NCI-H146 (cell line): ENCODE measurements around the gene ZNF697.
"Not testable (repeated sequence)": the region's sequence is repeated elsewhere in the genome, so short reads cannot be mapped to it uniquely, and the experiment has no call there.

Source experiments
- DNase-seq: peaks from one replicate; lab custom pipeline; 2025; lab: John Stamatoyannopoulos, UW

ZNF697 gene

DNA sequence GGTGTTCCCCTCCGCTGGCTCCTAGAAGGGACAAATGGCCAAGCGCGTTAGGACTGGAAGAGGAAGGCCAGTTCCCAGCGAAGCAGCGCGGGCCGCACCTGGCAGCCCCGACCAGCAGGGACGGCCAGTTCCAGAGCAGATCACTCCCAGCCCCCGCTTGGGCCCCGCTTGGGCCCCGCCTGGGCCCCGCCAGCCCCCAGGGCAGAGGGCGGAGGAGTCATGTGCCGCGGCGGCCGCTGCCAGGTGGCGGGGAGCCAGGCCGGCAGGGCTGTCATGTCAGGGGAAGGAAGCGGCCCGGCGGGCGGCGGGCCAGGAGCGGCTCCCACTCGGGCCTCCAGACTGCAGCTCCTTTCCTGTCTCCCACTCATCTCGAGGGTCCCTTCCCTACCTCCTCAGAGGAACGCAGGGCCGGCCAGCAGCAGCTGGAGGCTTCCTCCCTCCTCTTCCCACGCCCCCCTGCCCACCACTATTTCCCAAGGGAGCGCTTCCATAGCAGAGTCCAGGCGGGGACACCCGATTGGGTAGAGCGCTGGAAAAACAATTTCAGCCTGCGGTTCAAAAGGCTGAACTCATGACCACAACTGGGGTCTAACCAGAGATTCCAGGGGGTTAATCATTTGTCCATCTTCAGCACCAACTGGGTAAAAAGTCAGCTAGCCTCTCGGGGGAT is 16.5 kb downstream of the ZNF697 start:
- DNase-seq, result peak; percentile 68

DNA sequence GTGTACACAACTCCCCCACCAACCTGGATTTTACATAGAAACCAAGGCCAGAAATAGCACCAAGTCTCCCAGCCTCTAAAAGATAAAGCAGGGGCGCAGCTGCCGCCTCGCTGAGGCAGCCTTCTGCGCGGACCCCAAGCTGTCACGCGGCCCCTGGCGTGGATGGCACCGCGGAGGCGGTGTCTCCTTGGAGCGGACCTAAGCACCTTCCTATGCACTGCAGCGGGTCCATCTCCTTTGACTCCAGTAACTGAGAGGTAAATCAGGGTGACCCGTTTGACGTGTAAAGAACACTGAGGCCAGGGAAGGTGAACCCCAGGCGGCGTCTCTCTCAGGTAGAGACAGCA is 17.0 kb downstream of the ZNF697 start:
- DNase-seq, result no peak

DNA sequence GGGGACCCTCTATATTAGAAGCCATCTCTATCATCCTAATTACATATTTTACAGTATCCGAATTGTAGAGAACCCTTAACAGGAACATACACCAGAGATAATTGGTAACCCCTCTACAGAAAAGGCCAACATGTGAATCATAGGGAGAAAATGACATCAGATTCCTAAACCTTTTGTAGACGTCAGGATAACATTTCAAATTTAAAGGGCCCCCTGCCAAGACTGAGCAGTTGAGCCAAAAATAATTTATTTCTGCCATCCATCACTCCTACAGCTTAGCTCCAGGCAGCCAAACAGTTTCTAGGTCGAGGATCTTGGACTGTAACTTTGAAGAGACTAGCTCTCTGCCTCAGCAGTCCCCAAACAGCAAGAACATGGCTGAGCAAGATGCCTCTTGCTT is 21.2 kb downstream of the ZNF697 start:
- no peak for DNase-seq

DNA sequence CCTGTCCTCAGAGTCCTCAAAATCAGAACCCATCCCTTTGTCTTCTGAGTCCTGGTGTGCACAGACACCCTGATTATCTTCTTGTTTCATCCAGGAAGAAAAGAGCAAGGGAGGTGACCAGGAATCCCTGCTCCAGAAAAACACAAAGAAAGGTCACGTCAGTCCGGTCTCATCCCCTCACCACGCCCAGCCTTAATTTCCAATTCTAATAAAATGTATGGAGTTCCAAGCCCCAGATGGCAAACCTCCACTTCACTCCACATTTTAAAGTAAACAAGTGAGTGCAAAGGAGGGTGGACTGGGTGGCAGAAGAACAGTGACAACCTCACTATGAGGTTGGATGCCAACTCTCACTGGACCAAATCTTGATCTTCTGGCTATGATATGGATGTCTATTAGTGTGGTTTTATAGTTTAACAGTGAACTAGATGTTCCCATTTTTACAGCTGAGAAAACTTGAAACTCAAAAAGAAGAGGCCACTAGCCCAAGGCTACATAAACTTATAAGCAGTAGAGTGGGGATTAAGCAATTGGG is 22.0 kb downstream of the ZNF697 start:
- DNase-seq, result no peak

DNA sequence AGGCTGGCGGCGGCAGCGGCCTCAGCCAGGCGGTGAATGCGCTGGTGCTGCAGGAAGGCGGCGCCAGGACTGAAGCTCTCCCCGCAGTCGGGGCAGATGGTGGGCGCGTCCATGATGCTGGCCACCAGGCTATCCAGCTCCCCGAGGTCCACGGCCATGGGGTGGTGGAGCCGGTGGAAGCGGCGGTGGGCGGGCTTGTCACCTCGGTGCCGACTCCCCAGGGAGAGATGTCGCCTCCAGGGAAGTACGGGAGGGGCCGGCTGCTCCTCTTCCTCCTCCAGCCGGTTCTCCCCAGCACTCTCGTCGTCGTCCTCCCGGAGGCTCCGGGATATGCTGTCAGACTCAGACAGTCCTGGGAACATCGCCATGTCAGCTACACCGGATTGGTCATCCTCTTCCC is 24.4 kb downstream of the ZNF697 start:
- no peak for DNase-seq

DNA sequence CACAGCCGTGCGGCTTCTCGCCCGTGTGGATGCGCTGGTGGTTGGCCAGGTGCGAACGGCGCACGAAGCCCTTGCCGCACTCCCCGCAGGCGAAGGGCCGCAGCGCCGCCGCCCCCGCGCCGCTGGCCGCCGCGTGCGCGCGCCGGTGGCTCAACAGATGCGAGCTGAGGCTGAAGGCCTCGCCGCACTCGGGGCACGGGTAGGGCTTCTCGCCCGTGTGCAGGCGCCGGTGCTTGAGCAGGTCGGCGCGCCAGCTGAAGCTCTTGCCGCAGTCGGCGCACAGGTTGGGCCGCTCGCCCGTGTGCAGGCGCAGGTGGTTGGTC is 24.9 kb downstream of the ZNF697 start:
- no peak for DNase-seq

DNA sequence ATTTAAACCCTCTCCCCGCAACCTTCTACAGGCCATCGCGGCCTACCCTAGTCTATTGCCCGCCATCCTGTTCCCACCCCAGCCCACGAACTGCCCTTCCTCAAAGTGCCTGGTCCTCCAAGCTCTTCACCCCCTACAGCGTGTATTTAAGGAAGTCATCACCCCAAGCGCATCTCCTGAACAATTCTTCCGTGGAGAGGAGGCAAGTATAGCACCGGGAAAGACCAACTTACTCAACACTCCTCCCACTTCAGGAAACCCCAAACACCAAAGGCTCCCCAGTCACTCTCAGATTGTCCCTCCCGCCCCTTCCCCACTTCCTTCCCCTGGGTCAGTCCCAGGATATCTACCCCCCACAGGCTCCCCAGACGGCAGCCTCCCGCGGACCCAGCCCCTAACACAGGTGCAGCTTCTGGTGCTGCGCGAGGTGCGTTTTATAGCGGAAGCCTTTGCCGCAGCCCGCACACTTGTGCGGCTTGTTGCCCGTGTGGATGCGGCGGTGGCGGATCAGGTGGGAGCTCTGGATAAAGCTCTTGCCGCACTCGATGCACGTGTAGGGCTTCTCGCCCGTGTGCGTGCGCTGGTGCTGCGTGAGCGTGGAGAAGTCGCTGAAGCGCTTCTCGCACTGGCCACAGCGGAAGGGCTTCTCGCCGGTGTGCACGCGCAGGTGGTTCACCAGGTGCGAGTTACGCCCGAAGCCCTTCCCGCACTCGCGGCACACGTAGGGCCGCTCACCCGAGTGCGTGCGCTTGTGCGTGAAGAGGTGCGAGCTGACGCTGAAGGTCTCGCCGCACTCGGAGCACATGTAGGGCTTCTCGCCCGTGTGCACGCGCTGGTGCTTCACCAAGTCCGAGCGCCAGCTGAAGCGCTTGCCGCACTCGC is 25.5 kb downstream of the ZNF697 start:
- DNase-seq, result no peak

DNA sequence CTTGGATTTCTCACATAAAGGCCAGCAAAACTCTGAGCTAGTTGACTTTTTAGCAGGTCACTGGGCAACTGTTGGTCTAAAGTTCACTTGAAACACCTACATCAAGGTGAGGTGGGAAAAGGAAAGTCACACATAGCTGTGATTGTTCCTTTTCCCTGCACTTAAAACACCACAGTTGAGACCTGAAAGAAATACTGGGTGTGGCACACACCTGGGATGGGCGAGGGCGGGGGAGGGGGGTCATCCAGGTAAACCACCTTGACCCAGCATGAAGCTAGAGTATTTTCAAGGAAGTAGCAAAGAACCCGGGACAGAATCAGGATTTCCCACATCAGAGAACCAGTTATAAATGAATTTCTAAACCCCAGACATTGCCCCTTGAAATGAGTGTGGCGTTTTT is 26.4 kb downstream of the ZNF697 start:
- DNase-seq, result no peak

DNA sequence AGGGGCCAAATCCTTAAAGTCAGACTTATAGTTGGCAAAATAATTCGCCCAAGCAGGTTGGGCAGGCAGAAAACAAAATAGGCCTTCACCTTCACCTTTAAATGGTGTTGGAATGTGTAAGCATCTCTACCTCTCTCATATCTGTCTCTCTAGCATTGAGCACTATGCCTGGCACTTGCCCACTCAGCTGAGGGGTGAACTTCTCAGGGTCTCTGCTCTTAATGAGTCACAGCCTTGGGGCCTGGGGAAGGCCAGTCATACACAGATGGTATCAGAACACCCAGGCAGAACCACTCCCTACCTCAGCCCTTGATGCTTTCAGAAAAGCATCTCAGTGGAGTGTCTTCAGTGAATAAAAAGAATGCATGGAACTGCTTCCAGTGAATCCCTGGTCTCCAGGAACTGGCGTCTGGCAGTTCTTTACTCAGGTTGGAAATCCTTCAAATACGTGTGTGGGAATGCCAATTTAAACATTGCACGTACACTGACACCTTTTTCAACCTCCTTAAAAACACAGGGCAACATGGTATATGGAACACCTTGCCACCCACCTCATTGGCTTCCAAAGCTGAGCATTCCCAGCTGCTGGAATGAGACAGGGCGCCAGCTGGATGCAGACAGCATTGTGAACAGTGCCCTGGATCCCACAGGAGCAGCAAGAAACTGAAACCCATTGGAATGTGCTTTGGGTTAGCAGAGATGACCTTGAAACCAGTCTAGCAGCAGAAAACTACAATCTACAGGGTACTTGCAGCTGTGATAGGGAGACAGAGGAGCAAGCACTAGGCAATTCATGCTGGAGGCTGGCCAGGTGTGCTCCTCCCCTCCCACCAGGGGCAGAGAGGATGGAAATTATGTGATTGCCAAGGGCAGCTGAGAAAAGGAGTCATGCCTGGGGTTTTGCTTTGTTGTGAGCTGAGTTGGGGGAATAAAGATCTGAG is 30.0 kb downstream of the ZNF697 start:
- DNase-seq, result no peak

DNA sequence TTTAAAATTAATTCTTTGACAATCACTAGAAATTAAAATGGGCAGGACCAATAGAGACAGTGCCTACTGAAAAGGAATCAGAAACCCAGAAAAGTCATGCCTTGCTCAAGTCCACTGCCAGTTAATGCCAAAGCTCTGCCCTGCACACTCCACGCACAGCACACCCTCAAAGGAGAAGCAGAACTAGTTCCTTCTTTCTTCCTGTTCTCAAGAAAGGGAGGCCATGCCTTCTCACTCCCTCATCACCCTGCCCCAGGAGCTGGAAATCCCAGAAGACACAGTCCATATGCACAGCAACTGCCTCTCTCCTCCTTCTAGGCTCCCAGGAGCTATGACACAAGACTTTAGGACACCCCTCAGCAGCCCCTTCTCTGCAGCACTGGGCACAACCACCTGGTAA is 31.3 kb downstream of the ZNF697 start:
- DNase-seq, result not testable (repeated sequence)

DNA sequence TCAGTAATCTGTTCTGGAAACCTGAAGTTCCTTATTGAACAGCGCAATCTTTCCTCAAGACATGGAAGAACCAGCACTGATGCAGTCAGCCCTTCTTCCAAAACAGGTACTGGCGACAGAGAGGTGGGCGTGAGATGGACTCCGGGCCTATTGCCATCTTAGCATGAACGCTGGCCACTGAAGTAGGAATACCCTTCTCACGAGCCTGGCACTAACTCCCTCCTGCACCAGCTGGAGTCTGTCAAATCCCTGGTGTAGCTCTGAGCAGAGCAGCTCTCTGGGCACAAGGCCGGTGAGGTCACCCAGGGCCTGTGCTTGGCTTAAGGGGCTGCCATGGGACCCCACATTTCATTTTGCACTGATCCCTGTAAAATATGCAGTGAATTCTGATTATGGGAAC is 33.0 kb downstream of the ZNF697 start:
- not testable (repeated sequence) for DNase-seq

DNA sequence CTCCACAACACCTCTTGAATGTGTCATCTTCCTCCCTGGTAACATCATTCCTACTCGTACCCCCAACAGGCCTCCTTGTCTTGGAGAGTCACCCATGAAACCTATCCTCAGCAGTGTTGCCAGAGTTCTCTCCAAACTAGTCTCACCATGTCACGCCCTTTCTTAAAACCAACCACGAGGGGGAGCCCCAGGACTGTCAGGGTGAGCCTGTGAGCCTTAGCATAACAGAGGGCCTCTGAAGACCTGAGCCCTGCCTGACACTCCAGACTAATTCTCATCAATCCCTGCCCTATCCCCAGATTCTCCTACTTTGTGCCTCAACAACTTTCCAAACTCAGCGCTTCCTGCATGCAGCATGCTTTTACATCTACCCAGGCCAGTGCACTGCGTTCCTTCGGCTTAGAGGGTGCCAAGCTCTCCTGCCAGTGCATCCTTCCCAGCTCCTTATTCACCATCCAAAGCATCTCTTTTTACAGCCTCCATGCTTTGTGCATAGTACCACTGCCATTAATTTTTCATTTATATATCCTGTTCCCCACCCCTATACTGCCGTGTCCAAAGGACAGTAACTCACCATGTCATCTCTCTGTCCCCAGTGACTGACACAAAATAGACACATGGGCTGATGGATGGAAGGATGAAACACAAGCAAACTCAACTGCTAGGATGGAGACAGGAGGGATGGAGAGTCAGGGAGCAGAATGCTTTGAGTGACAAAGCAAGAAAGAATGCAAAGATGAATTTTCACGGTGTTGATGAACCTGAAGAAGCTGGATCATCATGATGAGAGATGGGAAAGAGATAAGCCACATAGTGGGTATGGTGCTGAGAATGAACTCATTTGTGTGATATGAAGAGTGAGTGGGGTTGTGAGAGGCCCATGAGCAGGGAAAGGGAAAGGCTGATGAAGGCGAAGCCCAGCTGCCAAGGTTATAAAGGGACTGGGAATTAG is 34.0 kb downstream of the ZNF697 start:
- peak; percentile 74 for DNase-seq

DNA sequence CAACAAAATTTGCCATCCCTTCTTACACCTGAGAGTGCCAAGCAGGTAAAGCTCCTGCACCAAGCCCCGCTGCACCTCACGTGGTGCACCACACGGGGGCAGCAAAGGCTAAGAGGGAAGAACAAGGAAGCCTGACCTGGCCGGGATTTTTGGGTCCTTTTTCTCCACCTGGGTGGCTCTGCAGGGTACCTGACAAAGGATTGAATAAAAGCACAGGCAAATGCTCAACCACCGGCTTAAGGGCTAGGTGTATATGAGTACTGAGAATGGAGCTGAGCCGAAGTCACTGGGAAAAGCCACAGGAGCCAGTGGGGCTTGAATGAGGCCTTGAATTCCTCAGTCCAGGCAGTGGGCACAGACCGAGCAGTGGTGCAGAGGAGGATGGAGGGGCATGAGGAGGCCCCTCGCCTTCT is 36.4 kb downstream of the ZNF697 start:
- peak; percentile 68 for DNase-seq

DNA sequence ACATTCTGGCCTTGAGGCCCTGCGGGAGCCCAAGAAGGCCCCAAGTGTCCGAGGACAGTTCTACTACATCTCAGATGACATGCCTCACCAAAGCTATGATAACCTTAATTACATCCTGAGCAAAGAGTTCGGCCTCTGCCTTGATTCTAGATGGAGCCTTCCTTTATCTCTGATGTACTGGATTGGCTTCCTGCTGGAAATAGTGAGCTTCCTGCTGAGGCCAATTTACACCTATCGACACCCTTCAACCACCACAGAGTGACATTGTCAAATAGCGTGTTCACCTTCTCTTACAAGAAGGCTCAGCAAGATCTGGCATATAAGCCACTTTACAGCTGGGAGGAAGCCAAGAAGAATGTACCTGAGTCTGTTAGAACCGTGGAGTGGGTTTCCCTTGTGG is 39.2 kb downstream of the ZNF697 start:
- peak; percentile 23 for DNase-seq

DNA sequence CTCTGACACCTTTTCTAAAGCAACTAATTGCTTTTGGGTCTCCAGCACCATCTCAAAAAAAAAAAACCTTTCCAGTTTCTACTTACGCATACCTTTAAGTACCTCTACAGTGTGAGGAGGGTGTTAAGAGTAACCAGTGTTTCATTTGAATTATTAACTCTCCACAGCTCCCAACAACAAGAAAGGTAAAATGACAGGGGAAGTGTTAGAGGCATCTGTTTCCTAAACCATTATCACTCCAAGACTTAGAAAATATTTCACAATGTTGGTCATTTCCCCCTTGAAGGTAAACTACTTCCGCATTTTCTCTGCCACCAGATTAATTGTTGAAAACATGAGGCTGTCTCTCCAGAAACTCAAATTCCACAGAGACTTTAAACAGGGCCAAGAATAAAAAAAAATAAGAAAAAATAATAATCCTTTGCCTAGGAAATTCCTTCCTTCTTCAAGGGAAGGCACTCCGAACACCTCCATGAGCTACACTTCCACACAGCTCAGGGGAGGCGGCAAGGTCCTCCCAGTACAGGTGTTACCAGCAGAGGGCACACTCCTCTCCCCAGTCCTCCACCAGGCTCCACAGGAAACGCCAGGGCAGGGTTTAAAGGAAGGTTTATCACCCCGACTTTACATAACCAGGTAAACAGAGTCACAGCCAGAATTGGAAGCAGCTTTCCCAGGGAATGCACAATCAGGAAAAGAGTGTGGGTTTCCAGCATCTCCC is 40.8 kb downstream of the ZNF697 start:
- not testable (repeated sequence) for DNase-seq

DNA sequence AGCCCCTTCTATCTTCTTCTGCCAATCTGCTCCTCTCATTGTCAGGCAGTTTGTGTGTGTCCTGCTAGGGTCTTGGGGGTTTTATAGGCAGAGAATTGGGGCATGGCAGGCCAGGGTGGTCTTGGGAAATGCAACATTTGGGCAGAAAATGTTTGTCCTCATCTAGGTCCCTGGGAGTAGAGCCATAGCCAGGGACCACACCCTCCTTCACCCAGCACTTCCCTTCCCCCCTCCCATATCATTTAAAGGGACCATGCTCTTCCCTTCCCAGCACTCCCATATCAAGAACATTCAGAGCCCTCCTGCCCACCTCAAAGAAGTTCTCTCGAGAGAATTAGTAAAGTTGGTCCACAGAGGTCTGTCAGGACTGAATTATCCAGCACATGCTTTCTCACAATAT is 41.7 kb downstream of the ZNF697 start:
- DNase-seq, result no peak

DNA sequence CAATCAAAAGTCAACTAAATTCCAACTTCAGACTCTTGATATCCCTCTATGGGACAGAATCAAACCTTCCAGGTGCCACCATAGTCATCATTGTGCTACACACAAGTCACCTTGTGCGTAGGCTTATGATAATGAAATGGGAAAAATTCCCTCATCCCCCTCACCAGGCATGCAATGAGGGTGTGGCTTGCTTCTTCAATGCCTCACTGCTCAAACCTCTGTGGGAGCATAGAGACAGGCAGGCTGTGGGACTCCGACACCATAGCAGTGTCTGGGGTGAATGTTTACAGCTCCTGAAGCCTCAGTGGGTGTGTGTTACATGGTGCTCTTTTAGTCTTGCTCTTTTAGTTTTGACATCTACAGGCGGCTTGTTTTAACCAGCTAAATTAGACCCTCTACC is 42.4 kb downstream of the ZNF697 start:
- no peak for DNase-seq

DNA sequence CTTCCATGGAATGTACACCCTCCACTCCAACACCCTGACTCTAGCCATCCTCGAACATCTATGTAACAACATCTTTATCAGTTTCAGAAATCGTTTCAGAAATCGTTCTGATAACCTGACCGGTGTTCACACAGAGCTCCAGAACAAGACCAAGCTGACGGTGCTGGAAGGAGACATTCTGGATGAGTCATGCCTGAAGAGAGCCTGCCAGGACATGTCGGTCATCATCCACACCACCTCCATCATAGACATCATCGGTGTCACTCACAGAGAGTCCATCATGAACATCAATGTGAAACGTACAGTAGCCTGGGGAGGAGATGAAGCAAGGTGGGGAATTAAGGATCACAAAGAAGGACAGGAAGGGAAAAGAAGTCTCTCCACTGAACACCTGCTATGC is 43.0 kb downstream of the ZNF697 start:
- not testable (repeated sequence) for DNase-seq

DNA sequence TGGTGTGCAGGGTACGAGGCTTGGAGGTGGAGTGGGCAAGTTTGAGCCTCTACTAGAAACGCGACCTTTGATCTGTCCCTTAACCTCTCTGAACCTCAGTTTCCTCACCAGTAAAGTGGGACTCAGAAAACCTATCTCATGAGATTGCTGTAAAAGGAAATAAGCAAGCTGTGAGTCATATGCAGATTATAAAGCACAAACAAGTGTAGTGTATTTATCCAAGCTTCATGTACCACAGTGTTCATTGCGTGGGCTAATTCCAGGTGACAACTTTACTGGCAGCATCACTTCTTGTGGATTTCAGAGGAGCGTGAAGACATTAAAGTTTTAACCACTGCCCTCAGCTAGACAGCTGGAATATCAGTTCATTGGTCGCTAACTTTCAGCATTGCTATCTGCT is 44.4 kb downstream of the ZNF697 start:
- DNase-seq, result no peak

DNA sequence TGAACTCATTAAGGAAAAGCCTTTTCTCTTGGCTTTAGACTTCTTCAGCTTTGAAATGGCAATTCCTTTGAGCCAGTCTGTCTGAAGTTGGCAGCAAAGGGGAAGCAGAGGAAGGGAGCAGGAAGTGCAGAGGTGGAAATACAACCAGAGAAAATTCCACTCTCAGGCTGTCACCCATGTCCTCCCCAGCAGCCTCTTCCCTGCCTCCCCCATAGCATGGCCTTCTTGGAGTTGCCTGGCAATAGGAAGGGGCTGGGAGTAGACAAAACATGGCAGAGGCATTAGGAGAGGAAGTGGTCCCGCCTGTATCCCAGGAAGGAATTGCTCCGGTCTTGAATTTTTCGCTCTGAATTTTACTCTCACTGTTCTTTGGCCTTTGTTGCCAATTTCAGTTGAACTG is 44.8 kb downstream of the ZNF697 start:
- DNase-seq, result not testable (repeated sequence)

DNA sequence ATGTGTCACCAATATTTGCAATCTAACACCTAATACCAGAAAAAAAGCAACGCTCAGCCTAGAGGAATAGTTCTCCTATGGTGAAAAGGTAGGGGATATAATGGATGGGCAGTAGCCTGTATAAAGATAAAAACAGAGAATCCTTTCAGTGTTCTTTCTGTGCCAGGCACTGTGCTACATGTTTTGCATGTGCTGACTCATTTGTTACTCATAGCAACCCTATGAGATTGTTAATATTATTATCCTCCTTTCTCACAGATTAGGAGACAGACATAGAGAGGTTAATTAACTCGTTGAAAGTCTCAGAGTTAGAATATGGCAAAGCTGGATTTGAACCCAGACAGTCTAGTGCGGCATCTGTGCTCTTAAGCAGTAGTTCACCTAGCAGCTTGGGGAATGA is 45.3 kb downstream of the ZNF697 start:
- not testable (repeated sequence) for DNase-seq
